RWPE1 (cell line): ENCODE data around the gene NHLRC3.

Source experiments
- CTCF ChIA-PET: fragments of 350-600 bp; sonication (Branson Sonifier 250); formaldehyde crosslinking; extraction: SDS; loops from one replicate; lab custom pipeline; 2021; lab: Yijun Ruan, JAX
- POLR2A ChIA-PET: fragments of 400-600 bp; formaldehyde crosslinking; extraction: SDS; loops from one replicate; lab custom pipeline; 2020; ENCODE audit warnings: antibody characterized with exemption; ENCODE audit not compliant: low non-redundant PET; lab: Yijun Ruan, JAX
- DNase-seq: peaks from one replicate; pipeline ENCODE4 v3.0.0; 2012; ENCODE audit warnings: low spot score
- H3K27ac ChIP-seq: fragments of 450-650 bp; 2 replicates; pipeline ENCODE4 v1.5.1; 2017
- TF ChIP-seq, protein P1 (sequence below): fragments of 450-650 bp; conservative IDR thresholded peaks from 2 replicates; pipeline ENCODE4 v1.5.1; 2017; ENCODE audit warnings: low read depth, mild to moderate bottlenecking

The NHLRC3 gene

DNA sequence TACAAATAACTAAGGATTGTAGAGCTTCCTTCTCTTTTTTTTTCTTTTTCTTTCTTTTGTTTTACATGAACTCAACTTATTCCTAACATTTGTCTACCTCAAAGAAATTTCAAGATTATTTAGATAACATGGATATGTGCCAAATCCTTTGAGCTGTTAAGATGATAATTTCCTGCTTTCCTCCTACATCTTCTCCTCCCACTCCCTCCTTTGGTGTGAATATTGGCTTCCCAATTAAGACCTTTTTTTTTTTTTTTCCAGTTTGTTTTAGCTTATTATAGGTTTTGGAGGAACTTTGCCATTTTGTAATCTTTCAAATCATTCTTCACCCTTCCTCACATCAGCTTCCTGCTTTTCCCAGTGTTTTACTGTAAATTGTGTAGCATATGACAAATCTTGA lies 10.6 kb downstream of the NHLRC3 start:
- DNase-seq = no peak
- H3K27ac ChIP-seq = no peak overlapping the region
- CTCF ChIA-PET = no interaction called here
- POLR2A ChIA-PET = no interaction called here
- TF ChIP-seq, protein P1, sequence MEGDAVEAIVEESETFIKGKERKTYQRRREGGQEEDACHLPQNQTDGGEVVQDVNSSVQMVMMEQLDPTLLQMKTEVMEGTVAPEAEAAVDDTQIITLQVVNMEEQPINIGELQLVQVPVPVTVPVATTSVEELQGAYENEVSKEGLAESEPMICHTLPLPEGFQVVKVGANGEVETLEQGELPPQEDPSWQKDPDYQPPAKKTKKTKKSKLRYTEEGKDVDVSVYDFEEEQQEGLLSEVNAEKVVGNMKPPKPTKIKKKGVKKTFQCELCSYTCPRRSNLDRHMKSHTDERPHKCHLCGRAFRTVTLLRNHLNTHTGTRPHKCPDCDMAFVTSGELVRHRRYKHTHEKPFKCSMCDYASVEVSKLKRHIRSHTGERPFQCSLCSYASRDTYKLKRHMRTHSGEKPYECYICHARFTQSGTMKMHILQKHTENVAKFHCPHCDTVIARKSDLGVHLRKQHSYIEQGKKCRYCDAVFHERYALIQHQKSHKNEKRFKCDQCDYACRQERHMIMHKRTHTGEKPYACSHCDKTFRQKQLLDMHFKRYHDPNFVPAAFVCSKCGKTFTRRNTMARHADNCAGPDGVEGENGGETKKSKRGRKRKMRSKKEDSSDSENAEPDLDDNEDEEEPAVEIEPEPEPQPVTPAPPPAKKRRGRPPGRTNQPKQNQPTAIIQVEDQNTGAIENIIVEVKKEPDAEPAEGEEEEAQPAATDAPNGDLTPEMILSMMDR = no peak

DNA sequence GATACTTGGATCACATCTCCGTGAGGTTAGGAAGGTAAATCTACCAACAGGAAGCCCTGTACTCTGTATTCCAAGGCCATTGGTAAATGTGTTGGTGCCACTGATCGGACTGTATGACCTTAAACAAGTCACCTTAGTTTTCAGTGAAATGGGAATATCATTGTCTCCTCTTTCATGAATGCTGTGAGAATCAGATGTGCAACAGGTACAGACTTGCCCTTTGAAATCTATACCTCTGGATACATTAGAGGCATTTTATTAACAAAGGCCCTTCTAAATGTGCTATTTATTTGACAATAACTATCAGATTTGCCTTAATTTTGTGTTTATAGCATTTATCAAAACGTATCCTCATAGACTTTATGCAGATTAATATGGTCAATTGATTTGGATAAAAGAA lies 11.0 kb downstream of the NHLRC3 start:
- TF ChIP-seq, protein P1 = no peak
- ChIA-PET POLR2A (no interaction called here), CTCF (no interaction called here)

DNA sequence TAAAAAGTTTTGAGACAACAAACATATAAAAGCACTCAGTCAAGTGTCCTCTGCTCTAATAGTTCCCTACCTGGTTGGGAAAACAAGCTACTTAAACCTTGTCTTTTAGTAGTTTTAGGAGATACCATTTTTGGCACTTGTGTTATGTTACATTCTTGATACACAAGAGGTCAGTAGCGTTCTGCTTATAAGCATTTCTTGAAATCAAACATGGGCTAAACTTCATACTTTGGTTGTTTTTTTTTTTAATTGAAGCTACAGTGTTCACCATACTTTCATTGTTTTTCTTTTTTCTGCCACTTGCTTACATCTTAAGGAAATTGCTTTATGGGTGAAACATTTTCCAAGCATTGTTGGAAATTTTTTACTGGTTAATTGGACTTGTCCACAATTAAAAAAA lies 12.9 kb downstream of the NHLRC3 start:
- CTCF ChIA-PET = interaction anchor here (0.5 to 1.6 kb wide), 10 partner anchors 22 to 1699 kb away, joined by 3 to 8 read pairs (median 4); no protein-coding TSS in a partner anchor
- TF ChIP-seq, protein P1 = peak; percentile 53
- H3K27ac ChIP-seq = no peak overlapping the region
- POLR2A ChIA-PET = no interaction called here
- peak; percentile 12 for DNase-seq

More for the DNA sequence above, 11.0 kb downstream of the NHLRC3 start:
- no peak overlapping the region for H3K27ac ChIP-seq
- no peak for DNase-seq

DNA sequence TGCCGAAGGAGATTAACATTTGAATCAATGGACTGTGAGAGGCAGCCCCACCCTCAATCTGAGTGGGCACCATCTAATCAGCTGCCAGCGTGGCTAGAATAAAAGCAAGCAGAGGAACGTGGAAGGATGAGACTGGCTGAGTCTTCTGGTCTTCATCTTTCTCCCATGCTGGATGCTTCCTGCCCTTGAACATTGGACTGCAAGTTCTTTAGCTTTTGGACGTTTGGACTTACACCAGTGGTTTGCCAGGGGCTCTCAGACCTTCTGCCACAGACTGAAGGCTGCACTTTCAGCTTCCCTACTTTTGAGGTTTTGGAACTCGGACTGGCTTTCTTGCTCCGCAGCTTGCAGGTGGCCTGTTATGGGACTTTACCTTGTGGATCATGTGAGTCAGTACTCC lies 14.7 kb downstream of the NHLRC3 start:
- ChIA-PET POLR2A (no interaction called here), CTCF (interaction anchor here (0.6 kb wide), 1 partner anchor 1333 kb away, joined by 3 read pairs; no protein-coding TSS in a partner anchor)
- no peak overlapping the region for H3K27ac ChIP-seq
- no peak for DNase-seq
- TF ChIP-seq, protein P1 = no peak

DNA sequence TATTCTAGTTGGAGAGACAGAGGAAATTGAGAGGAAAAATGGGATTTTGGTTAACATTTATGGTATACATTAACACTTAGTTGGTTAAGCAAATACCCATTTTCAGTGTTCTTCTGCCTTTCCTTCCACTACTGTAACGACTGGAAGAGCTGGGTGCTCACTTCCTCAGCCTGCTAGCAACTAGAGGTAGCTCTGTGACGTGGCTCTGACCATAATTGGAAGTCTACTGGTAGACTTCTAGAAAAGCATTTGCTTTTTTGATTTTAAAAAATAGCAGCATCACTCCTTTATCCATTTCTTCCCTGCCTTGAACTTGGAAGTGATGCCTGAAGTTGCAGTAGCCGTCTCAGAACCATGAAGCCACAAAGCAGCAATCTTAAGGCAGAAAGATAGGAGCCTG lies 15.9 kb downstream of the NHLRC3 start:
- POLR2A ChIA-PET = no interaction called here
- DNase-seq = no peak
- TF ChIP-seq, protein P1 = no peak
- no peak overlapping the region for H3K27ac ChIP-seq
- CTCF ChIA-PET = no interaction called here

DNA sequence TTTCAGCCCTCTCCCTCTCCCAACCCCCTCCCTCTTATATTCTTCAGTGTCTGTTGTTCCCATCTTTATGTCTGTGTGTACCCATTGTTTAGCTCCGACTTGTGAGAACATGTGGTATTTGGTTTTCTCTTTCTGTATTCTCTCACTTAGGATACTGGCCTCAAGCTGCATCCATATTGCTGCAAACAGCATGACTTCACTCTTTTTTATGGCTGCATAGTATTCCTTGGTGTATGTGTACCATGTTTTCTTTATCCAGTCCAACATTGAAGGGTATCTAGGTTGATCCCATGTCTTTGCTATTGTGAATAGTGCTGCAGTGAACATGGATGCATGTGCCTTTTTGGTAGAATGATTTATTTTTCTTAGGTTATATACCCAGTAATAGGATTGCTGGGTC lies 17.8 kb downstream of the NHLRC3 start:
- ChIA-PET POLR2A (interaction anchor here (0.6 kb wide), 1 partner anchor 9 kb away, joined by 3 read pairs; no protein-coding TSS in a partner anchor), CTCF (no interaction called here)
- H3K27ac ChIP-seq = no peak overlapping the region
- TF ChIP-seq, protein P1 = no peak
- DNase-seq = no peak
